H1 (cell line): ENCODE data around the gene DPYSL3. TPM values are rescaled to one million over a fixed set of nuclear protein-coding genes. Genes with fewer than 3 reads are reported as not detected.

ENCODE experiments used
- FOSL1 ChIP-seq: IDR thresholded peaks from 2 replicates; pipeline ENCODE4 v1.6.1; 2011; ENCODE audit warnings: mild to moderate bottlenecking, low read depth, low read length, moderate library complexity; ENCODE audit not compliant: insufficient read depth
- HDAC6 ChIP-seq: IDR thresholded peaks from one replicate; pipeline ENCODE4 v1.7.1; 2012; ENCODE audit warnings: low read depth, mild to moderate bottlenecking, inconsistent platforms, low read length, moderate library complexity
- POLR2A ChIP-seq, 2 experiments: IDR thresholded peaks; 1 replicate in 1 of 2; 2 replicates in 1 of 2; pipeline ENCODE4 v1.6.1; 2011; ENCODE audit warnings: low read depth in 2 of 2, low read length in 2 of 2, mild to moderate bottlenecking in 2 of 2; ENCODE audit errors: control extremely low read depth in 1 of 2
- SIX5 ChIP-seq: IDR thresholded peaks from 2 replicates; pipeline ENCODE4 v1.6.1; 2011; ENCODE audit warnings: mild to moderate bottlenecking, low read depth, low read length
- SP1 ChIP-seq: IDR thresholded peaks from 2 replicates; pipeline ENCODE4 v1.6.1; 2011; ENCODE audit warnings: low read depth, low read length
- SP2 ChIP-seq: IDR thresholded peaks from 2 replicates; pipeline ENCODE4 v1.6.1; 2012; ENCODE audit warnings: mild to moderate bottlenecking, low read length, inconsistent platforms
- polyA plus RNA-seq, 7 experiments: library from polyadenylated mRNA; depleted of rRNA in 3 of 7; stranded (reverse) in 5 of 7; unstranded in 2 of 7; fragments of >200 nt in 5 of 7; fragments of 200-250 nt in 2 of 7; gene quantifications; 1 replicate in 5 of 7; 2 replicates in 1 of 7; 4 replicates in 1 of 7; pipeline versions ENCODE4 v1.2.1 to v1.2.3, GENCODE V29; 2011 to 2013; ENCODE audit warnings: missing spikeins in 2 of 7, mixed read lengths in 2 of 7
- total RNA-seq: library from RNA; stranded (reverse); fragmentation: NEBNext Ultra II Directional; extraction: Animal tissue kit (Norgen Biotek cat#: 25700); gene quantifications from 2 replicates; pipeline ENCODE4 v1.2.1, GENCODE V29; 2021
- TF ChIP-seq, protein P1 (sequence below): fragments of 300-600 bp; sonication (generic); IDR thresholded peaks from 2 replicates; pipeline ENCODE4 v1.7.1; 2012; ENCODE audit warnings: low read length, moderate library complexity, mild to moderate bottlenecking, inconsistent platforms; ENCODE audit not compliant: insufficient replicate concordance
- TF ChIP-seq, protein P2 (sequence below): IDR thresholded peaks from 2 replicates; pipeline ENCODE4 v1.6.1; 2011; ENCODE audit warnings: low read length, improper control_type of control experiment
- TF ChIP-seq, protein P3 (sequence below), 3 experiments: IDR thresholded peaks; 1 replicate in 2 of 3; 2 replicates in 1 of 3; pipeline versions ENCODE4 v1.5.1 to v1.6.1; 2011; ENCODE audit warnings: low read length in 3 of 3, mild to moderate bottlenecking in 3 of 3, inconsistent platforms in 2 of 3, low read depth in 1 of 3, moderate library complexity in 1 of 3; ENCODE audit not compliant: insufficient read depth in 1 of 3; ENCODE audit errors: control extremely low read depth in 1 of 3

The DPYSL3 gene
- total and polyA plus RNA-seq, 2 of the 8 experiments (the other 6 are each of a cell fraction or from before 2014, with no cell fraction given): 268 to 387 TPM

DNA sequence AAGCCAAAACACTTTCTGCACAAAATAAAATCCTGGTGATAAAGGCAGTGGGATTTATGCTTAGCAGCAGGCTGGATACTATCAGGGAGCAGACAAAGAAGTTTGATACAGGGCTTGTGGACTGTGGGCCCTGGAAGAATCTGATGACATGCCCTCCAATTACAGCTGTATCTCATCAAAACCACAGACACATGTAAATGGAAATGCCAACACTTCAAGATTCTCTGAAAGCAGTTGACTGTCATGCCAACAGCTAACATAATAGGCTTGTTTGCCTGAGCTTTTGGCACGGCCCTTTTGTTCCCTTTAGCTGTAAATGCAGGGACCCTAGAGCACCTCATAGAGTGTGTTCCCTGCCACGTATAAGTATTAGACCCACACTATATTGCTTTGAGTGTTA, 160.6 kb downstream of the DPYSL3 start (continued):
- TF ChIP-seq, protein P1, sequence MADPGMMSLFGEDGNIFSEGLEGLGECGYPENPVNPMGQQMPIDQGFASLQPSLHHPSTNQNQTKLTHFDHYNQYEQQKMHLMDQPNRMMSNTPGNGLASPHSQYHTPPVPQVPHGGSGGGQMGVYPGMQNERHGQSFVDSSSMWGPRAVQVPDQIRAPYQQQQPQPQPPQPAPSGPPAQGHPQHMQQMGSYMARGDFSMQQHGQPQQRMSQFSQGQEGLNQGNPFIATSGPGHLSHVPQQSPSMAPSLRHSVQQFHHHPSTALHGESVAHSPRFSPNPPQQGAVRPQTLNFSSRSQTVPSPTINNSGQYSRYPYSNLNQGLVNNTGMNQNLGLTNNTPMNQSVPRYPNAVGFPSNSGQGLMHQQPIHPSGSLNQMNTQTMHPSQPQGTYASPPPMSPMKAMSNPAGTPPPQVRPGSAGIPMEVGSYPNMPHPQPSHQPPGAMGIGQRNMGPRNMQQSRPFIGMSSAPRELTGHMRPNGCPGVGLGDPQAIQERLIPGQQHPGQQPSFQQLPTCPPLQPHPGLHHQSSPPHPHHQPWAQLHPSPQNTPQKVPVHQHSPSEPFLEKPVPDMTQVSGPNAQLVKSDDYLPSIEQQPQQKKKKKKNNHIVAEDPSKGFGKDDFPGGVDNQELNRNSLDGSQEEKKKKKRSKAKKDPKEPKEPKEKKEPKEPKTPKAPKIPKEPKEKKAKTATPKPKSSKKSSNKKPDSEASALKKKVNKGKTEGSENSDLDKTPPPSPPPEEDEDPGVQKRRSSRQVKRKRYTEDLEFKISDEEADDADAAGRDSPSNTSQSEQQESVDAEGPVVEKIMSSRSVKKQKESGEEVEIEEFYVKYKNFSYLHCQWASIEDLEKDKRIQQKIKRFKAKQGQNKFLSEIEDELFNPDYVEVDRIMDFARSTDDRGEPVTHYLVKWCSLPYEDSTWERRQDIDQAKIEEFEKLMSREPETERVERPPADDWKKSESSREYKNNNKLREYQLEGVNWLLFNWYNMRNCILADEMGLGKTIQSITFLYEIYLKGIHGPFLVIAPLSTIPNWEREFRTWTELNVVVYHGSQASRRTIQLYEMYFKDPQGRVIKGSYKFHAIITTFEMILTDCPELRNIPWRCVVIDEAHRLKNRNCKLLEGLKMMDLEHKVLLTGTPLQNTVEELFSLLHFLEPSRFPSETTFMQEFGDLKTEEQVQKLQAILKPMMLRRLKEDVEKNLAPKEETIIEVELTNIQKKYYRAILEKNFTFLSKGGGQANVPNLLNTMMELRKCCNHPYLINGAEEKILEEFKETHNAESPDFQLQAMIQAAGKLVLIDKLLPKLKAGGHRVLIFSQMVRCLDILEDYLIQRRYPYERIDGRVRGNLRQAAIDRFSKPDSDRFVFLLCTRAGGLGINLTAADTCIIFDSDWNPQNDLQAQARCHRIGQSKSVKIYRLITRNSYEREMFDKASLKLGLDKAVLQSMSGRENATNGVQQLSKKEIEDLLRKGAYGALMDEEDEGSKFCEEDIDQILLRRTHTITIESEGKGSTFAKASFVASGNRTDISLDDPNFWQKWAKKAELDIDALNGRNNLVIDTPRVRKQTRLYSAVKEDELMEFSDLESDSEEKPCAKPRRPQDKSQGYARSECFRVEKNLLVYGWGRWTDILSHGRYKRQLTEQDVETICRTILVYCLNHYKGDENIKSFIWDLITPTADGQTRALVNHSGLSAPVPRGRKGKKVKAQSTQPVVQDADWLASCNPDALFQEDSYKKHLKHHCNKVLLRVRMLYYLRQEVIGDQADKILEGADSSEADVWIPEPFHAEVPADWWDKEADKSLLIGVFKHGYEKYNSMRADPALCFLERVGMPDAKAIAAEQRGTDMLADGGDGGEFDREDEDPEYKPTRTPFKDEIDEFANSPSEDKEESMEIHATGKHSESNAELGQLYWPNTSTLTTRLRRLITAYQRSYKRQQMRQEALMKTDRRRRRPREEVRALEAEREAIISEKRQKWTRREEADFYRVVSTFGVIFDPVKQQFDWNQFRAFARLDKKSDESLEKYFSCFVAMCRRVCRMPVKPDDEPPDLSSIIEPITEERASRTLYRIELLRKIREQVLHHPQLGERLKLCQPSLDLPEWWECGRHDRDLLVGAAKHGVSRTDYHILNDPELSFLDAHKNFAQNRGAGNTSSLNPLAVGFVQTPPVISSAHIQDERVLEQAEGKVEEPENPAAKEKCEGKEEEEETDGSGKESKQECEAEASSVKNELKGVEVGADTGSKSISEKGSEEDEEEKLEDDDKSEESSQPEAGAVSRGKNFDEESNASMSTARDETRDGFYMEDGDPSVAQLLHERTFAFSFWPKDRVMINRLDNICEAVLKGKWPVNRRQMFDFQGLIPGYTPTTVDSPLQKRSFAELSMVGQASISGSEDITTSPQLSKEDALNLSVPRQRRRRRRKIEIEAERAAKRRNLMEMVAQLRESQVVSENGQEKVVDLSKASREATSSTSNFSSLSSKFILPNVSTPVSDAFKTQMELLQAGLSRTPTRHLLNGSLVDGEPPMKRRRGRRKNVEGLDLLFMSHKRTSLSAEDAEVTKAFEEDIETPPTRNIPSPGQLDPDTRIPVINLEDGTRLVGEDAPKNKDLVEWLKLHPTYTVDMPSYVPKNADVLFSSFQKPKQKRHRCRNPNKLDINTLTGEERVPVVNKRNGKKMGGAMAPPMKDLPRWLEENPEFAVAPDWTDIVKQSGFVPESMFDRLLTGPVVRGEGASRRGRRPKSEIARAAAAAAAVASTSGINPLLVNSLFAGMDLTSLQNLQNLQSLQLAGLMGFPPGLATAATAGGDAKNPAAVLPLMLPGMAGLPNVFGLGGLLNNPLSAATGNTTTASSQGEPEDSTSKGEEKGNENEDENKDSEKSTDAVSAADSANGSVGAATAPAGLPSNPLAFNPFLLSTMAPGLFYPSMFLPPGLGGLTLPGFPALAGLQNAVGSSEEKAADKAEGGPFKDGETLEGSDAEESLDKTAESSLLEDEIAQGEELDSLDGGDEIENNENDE: no peak
- TF ChIP-seq, protein P2, sequence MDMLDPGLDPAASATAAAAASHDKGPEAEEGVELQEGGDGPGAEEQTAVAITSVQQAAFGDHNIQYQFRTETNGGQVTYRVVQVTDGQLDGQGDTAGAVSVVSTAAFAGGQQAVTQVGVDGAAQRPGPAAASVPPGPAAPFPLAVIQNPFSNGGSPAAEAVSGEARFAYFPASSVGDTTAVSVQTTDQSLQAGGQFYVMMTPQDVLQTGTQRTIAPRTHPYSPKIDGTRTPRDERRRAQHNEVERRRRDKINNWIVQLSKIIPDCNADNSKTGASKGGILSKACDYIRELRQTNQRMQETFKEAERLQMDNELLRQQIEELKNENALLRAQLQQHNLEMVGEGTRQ: no peak
- no peak for TF ChIP-seq POLR2A (IDR thresholded peaks at IDR 0.05; ENCODE audit: control extremely low read depth in 1 of 2, low read depth in 2 of 2, low read length in 2 of 2)
- TF ChIP-seq SIX5: no peak
- no peak for TF ChIP-seq SP1
- TF ChIP-seq, protein P3, sequence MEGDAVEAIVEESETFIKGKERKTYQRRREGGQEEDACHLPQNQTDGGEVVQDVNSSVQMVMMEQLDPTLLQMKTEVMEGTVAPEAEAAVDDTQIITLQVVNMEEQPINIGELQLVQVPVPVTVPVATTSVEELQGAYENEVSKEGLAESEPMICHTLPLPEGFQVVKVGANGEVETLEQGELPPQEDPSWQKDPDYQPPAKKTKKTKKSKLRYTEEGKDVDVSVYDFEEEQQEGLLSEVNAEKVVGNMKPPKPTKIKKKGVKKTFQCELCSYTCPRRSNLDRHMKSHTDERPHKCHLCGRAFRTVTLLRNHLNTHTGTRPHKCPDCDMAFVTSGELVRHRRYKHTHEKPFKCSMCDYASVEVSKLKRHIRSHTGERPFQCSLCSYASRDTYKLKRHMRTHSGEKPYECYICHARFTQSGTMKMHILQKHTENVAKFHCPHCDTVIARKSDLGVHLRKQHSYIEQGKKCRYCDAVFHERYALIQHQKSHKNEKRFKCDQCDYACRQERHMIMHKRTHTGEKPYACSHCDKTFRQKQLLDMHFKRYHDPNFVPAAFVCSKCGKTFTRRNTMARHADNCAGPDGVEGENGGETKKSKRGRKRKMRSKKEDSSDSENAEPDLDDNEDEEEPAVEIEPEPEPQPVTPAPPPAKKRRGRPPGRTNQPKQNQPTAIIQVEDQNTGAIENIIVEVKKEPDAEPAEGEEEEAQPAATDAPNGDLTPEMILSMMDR (IDR thresholded peaks at IDR 0.05; ENCODE audit: control extremely low read depth in 1 of 3, insufficient read depth in 1 of 3, low read depth in 1 of 3, low read length in 3 of 3): no peak
- no peak for TF ChIP-seq FOSL1
- no peak for TF ChIP-seq SP2
- no peak for TF ChIP-seq HDAC6
